ENCODE results near the gene CPNE4.

GRCh38 chr3:132038198-132038825 lies 3.5 kb upstream of the CPNE4 start:
- TF ChIP-seq POLR2AphosphoS5 (IDR thresholded peaks at IDR 0.05; ENCODE audit: low read depth, low read length) (no peak), SIN3A (IDR thresholded peaks at IDR 0.05; ENCODE audit: borderline replicate concordance, insufficient read depth, low read length) (no peak), REST (IDR thresholded peaks at IDR 0.05; ENCODE audit: insufficient read depth in 1 of 2, low read depth in 2 of 2, low read length in 2 of 2) (no peak), TAF1 (IDR thresholded peaks at IDR 0.05; ENCODE audit: borderline replicate concordance, insufficient read depth, low read length) (no peak), FOXP2 (optimal IDR thresholded peaks at IDR 0.05; ENCODE audit: borderline replicate concordance, extremely low read depth, extremely low read length, insufficient read depth) (no peak)
